Endodermal cell (in vitro differentiated cells): ENCODE results near the gene ATG10. TPM values are rescaled to one million over a fixed set of nuclear protein-coding genes. Genes with fewer than 3 reads are reported as not detected.

Experiments
- DNase-seq: peaks from one replicate; pipeline ENCODE4 v3.0.0-alpha.2; 2017
- H3K27ac ChIP-seq: 2 replicates; pipeline ENCODE4 v1.5.1; 2013; ENCODE audit warnings: mild to moderate bottlenecking, low read depth, low read length, moderate library complexity
- H3K27me3 ChIP-seq: 2 replicates; pipeline ENCODE4 v1.6.1; 2013; ENCODE audit warnings: mild to moderate bottlenecking, low read length, moderate library complexity; ENCODE audit not compliant: insufficient read depth, control insufficient read depth, poor library complexity, severe bottlenecking
- H3K36me3 ChIP-seq: 2 replicates; pipeline ENCODE4 v1.7.0; 2013; ENCODE audit warnings: mild to moderate bottlenecking, low read length, moderate library complexity; ENCODE audit not compliant: control insufficient read depth, insufficient read depth
- H3K4me1 ChIP-seq: one replicate; pipeline ENCODE4 v1.7.0; 2013; ENCODE audit warnings: low read length; ENCODE audit not compliant: control insufficient read depth, insufficient read depth
- H3K4me3 ChIP-seq: 2 replicates; pipeline ENCODE4 v1.5.1; 2013; ENCODE audit warnings: mild to moderate bottlenecking, low read length, moderate library complexity
- H3K9ac ChIP-seq: 2 replicates; pipeline ENCODE4 v1.6.1; 2013; ENCODE audit warnings: mild to moderate bottlenecking, low read length, moderate library complexity; ENCODE audit not compliant: poor library complexity, severe bottlenecking; ENCODE audit errors: extremely low read depth
- H3K9me3 ChIP-seq: 2 replicates; pipeline ENCODE4 v1.6.1; 2013; ENCODE audit warnings: mild to moderate bottlenecking, low read length, moderate library complexity; ENCODE audit not compliant: control insufficient read depth
- H3K27ac Mint-ChIP-seq: 2 replicates; pipeline ENCODE4 v1.8.0; 2020; ENCODE audit warnings: mixed read lengths
- H3K27me3 Mint-ChIP-seq: 2 replicates; pipeline ENCODE4 v1.8.0; 2021; ENCODE audit warnings: mild to moderate bottlenecking, mixed read lengths; ENCODE audit not compliant: insufficient read depth
- H3K36me3 Mint-ChIP-seq: 2 replicates; pipeline ENCODE4 v1.8.0; 2020; ENCODE audit warnings: low read depth, mixed read lengths
- H3K4me1 Mint-ChIP-seq: 2 replicates; pipeline ENCODE4 v1.8.0; 2020; ENCODE audit warnings: mixed read lengths
- H3K4me3 Mint-ChIP-seq: 2 replicates; pipeline ENCODE4 v1.8.0; 2020; ENCODE audit warnings: mild to moderate bottlenecking, moderate library complexity, mixed read lengths
- H3K9me3 Mint-ChIP-seq: 2 replicates; pipeline ENCODE4 v1.8.0; 2020; ENCODE audit warnings: mild to moderate bottlenecking, mixed read lengths
- CTCF ChIP-seq: fragments of 200-600 bp; sonication (generic); conservative IDR thresholded peaks from 2 replicates; pipeline ENCODE4 v1.5.0; 2021; ENCODE audit warnings: antibody characterized with exemption, mild to moderate bottlenecking
- whole genome bisulfite sequencing, 2 experiments: methylation state at CpG; one replicate each; pipeline versions ENCODE4 v1.1.5 to v1.1.7; 2013; ENCODE audit warnings: missing lambda C conversion rate in 2 of 2, mixed read lengths in 1 of 2; ENCODE audit not compliant: insufficient coverage in 1 of 2, insufficient read length in 1 of 2; 5-methylcytosine and 5-hydroxymethylcytosine counted together
- total RNA-seq, 2 donors: library from RNA; stranded (reverse); fragmentation: NEBNext Ultra II Directional in 1 of 2; extraction: Animal tissue kit (Norgen Biotek cat#: 25700) in 1 of 2; gene quantifications; 2 replicates in 1 of 2; 3 replicates in 1 of 2; pipeline ENCODE4 v1.2.1, GENCODE V29; 2021

Gene ATG10
- total RNA-seq, 2 donors from 2014 or later: 17.9 to 22.6 TPM

- Mint-ChIP-seq H3K36me3 (no peaks in the 10 kb centered on the region), H3K4me3 (no peak overlapping the region), H3K9me3 (no peaks in the 10 kb centered on the region), H3K27ac (no peak overlapping the region), H3K27me3 (no peaks in the 10 kb centered on the region), H3K4me1 (peaks cover 42% of the 10 kb centered on the region)
- Histone ChIP-seq H3K4me3 (no peak overlapping the region), H3K9me3 (no peaks in the 10 kb centered on the region), H3K9ac (no peak overlapping the region), H3K36me3 (no peaks in the 10 kb centered on the region), H3K4me1 (peaks cover 15% of the 10 kb centered on the region), H3K27me3 (peaks cover 7% of the 10 kb centered on the region), H3K27ac (no peak overlapping the region)
- WGBS, 2 experiments: 90% methylated on average over 3 to 4 of the region's 4 CpGs
- DNase-seq: no peak
- no peak for TF ChIP-seq CTCF
These were observed 190.8 kb downstream of the ATG10 start for GRCh38 chr5:82162573-82162972.

GRCh38 chr5:82163452-82164175, 191.8 kb downstream of the ATG10 start:
- no peaks in the 10 kb centered on the region for H3K36me3 Mint-ChIP-seq
- no peaks in the 10 kb centered on the region for H3K9me3 Mint-ChIP-seq
- no peak for TF ChIP-seq CTCF
- H3K4me3 Mint-ChIP-seq: no peak overlapping the region
- Histone ChIP-seq H3K27ac (no peak overlapping the region), H3K9me3 (no peaks in the 10 kb centered on the region), H3K4me3 (no peak overlapping the region), H3K36me3 (no peaks in the 10 kb centered on the region), H3K27me3 (peaks cover 7% of the 10 kb centered on the region), H3K4me1 (peaks cover 13% of the 10 kb centered on the region), H3K9ac (no peak overlapping the region)
- no peak for DNase-seq
- no peaks in the 10 kb centered on the region for H3K27me3 Mint-ChIP-seq
- peaks cover 39% of the 10 kb centered on the region for H3K4me1 Mint-ChIP-seq
- no peak overlapping the region for H3K27ac Mint-ChIP-seq

GRCh38 chr5:82164176-82164976, 192.6 kb downstream of the ATG10 start:
- WGBS, 2 experiments: 90% methylated on average over 6 of the region's 6 CpGs; no CpG with 5 or more reads in 1 of the 2 experiments
- H3K36me3 ChIP-seq: no peaks in the 10 kb centered on the region
- TF ChIP-seq CTCF: no peak
- no peak for DNase-seq
- Mint-ChIP-seq H3K4me1 (peaks cover 39% of the 10 kb centered on the region), H3K4me3 (no peak overlapping the region), H3K27me3 (no peaks in the 10 kb centered on the region), H3K27ac (peak overlapping the region; percentile 84), H3K9me3 (no peaks in the 10 kb centered on the region), H3K36me3 (no peaks in the 10 kb centered on the region)
- no peak overlapping the region for H3K9ac ChIP-seq
- peaks cover 7% of the 10 kb centered on the region for H3K27me3 ChIP-seq
- H3K4me1 ChIP-seq: peaks cover 13% of the 10 kb centered on the region
- H3K4me3 ChIP-seq: no peak overlapping the region
- no peak overlapping the region for H3K27ac ChIP-seq
- H3K9me3 ChIP-seq: no peaks in the 10 kb centered on the region
